Measurements from ENCODE around the gene ABCB8. TPM values are rescaled to one million over a fixed set of nuclear protein-coding genes. Genes with fewer than 3 reads are reported as not detected.

The ABCB8 gene
- total and polyA plus RNA-seq, 9 of the 15 experiments (the other 6 are each of a cell fraction or from before 2014, with no cell fraction given) = 7.6 to 106 (median 36.3) TPM

- TF ChIP-seq ZNF655 (CRISPR knock-in tag; IDR thresholded peaks at IDR 0.05) (no peak), CEBPZ (IDR thresholded peaks at IDR 0.05; ENCODE audit: borderline replicate concordance, low read depth, low read length) (no peak), RBM34 (IDR thresholded peaks at IDR 0.05; ENCODE audit: borderline replicate concordance, insufficient read depth, low read length) (no peak), THAP12 (CRISPR knock-in tag; IDR thresholded peaks at IDR 0.05) (peak; percentile 79; the same call in 1 of the 2 replicates), LEF1 (IDR thresholded peaks at IDR 0.05) (no peak), ZFP1 (CRISPR knock-in tag; IDR thresholded peaks at IDR 0.05) (no peak), SRF (CRISPR knock-in tag; IDR thresholded peaks at IDR 0.05) (no peak), KLF10 (CRISPR knock-in tag; IDR thresholded peaks at IDR 0.05) (no peak), NR2C2 (CRISPR knock-in tag; IDR thresholded peaks at IDR 0.05) (peak; percentile 78), NR2C2 (tag; IDR thresholded peaks at IDR 0.05) (peak; percentile 90), STAT6 (CRISPR knock-in tag; IDR thresholded peaks at IDR 0.05) (0 out of 2 replicates have a peak, but pooled peaks have one; percentile 83), L3MBTL2 (IDR thresholded peaks at IDR 0.05) (peak; percentile 64), HMBOX1 (IDR thresholded peaks at IDR 0.05) (no peak), ZNF146 (CRISPR knock-in tag; IDR thresholded peaks at IDR 0.05; ENCODE audit: unreplicated experiment) (no peak), CBFA2T2 (conservative IDR thresholded peaks at IDR 0.05) (no peak)
These were observed 55.0 kb downstream of the ABCB8 start, which contains the start of gene TMUB1 (continued) for GRCh38 chr7:151083071-151083823.

All from K562 (cell line).